CD4-positive, alpha-beta T cell treated with Interleukin-12 subunit alpha and Interleukin-12 subunit beta, for 1 hour (primary cell): ENCODE data around the gene COL5A3.
"Not testable (repeated sequence)": the region's sequence is repeated elsewhere in the genome, so short reads cannot be mapped to it uniquely, and the experiment has no call there.

Source experiments
- DNase-seq: peaks from one replicate; pipeline ENCODE4 v3.0.0-alpha.2; 2020

Gene COL5A3

DNA sequence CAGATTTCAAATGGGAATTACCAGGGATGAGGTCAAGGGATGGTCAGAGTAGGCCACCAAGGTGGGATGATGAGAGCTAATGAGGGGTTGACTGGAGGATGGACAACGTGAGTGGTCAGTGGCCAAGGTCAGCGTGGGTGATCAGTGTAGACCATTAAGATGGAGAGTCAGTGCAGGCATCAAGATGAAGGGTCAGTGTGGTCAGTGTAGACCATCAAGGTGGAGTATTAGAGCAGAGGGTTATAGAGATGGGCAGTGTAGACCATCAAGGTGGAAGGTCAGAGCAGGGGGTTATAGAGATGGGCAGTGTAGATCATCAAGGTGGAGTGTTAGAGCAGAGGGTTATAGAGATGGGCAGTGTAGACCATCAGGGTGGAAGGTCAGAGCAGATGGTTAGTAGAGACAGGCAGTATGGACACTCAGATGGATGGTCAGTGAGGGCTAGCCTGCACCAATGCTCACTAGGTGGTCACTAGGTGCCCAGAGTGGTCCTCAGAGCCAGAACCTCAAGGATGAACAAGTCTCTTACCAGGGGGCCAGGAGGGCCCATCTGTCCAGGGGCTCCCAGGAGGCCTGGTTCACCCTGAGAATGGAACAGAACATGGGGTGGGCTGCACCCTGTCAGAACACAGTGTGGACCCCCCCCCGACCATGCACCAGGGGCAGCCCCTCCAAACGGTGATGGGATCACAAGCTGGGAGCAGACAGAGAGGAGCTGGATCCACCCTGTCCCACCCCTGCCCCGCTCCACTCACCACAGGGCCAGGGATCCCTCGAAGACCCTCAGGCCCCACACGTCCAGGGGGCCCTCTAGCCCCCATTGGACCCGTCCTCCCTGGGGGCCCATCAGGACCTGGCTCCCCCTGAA lies 41.2 kb downstream of the COL5A3 start:
- no peak for DNase-seq

DNA sequence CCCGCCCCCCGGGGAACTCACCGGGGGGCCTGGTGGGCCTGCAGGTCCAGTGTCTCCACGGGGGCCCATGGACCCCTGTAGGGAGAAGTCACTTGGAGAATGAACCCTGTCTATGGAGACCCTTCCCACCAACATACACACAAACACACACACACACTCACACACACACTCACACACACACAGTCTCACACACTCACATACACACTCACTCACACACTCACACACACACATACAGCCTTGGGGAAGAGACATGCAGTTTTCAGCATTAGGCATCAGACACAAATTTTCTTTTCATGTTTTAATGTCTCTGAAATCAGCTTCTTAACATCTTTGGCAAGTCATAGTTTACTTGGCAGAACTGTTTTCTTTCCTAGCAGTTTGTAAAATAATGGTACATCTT lies 43.0 kb downstream of the COL5A3 start:
- no peak for DNase-seq

DNA sequence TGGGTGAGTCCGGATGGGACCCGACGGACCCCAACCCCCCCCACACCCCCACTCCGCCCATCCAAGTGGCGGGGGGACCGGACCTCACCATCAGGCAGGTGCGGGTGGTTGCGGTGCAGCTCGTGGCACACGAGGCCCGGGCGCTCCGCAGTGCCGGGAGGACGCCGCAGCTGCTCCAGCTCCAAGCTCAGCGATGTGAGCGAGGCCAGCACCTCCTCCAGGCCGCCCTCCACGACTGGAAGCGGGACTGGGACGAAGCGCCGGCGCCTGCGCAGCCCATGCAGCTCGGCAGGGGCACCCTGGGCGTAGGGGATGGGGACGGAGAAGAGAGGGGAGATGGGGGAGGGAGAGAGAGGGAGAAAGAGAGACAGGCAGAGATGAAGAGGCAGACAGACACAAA lies 43.9 kb downstream of the COL5A3 start:
- DNase-seq, result no peak

GRCh38 chr19:9966024-9966423 lies 44.3 kb downstream of the COL5A3 start:
- no peak for DNase-seq

GRCh38 chr19:9962623-9963290 lies 47.5 kb downstream of the COL5A3 start:
- no peak for DNase-seq

DNA sequence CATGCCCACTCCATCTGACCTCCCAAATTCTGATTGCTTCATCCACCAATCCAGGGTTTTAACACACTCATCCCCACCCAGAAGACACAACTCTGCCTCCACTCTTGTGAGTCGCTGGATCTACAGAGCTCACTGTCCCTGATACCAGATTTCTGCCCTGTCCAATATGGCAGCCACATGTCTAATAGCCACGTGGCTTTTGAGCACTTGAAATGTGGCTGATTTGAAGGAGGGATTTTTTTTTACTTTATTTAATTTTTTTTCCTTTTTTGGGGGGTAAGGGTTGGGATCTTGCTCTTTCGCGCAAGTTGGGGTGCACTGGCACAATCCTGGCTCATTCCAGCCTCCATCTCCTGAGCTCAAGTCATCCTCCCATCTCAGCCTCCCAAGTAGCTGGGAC lies 49.2 kb downstream of the COL5A3 start:
- DNase-seq, result no peak

GRCh38 chr19:9958379-9958821 lies 51.9 kb downstream of the COL5A3 start:
- no peak for DNase-seq

GRCh38 chr19:9956956-9957355 lies 53.3 kb downstream of the COL5A3 start:
- DNase-seq, result no peak

DNA sequence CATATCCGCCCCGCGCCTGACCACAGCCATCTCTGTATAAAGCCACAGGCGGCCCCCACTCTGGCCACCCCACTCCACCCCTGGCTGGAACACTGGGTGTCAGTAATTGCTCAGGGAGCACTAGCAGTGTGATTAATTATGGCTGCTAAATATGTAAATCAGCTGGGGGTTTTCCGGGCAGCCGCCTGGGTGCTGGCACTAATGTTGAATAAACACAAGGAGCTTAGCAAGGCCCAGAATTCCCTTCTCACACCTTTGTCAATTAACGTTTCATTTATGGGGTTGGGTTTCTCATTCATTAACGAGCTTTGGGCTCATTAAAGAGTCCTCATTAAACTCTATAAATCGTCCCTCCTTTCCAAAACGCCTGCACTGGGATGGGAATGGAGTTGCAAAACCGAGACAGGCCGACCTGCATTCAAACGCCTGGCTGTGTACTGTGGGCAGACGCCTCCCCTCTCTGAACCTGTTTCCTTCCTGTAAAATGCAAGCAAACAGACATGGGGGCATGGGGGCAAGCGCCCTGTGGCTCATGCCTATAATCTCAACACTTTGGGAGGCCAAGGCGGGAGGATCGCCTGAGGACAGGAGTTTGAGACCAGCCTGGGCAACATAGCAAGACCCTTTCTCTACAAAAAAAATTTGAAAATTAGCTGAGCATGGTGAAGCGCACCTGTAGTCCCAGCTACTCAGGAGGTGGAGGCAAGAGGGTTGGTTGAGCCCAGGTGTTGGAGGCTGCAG lies 56.3 kb downstream of the COL5A3 start:
- no peak for DNase-seq

GRCh38 chr19:9952276-9952675 lies 58.0 kb downstream of the COL5A3 start:
- no peak for DNase-seq

GRCh38 chr19:9947441-9947840 lies 62.9 kb downstream of the COL5A3 start:
- DNase-seq, result no peak

DNA sequence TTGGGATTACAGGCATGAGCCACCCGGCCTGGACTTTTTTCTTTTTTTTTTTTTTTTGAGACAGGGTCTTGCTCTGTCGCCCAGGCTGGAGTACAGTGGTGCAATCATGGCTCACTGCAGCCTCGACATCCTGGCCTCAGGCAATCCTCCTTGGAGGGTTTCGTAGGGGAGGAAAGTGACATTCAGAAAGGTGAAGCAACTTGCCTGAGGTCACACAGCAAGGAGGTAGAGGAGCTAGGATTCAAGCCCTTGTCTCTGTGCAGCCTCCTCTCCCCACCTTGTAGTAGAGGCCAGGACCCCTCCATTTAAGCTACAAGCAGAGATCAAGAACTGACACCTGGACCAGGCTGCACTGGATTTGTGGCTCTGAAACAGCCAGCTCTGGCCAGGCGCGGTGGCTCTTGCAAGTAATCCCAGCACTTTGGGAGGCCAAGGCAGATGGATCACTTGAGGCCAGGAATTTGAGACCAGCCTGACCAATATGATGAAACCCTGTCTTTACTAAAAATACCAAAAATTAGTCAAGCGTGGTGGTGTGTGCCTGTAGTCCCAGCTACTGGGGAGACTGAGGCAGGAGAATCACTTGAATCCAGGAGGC lies 63.7 kb downstream of the COL5A3 start:
- DNase-seq, result not testable (repeated sequence)

- DNase-seq, result no peak
Measured at GRCh38 chr19:9945319-9945966, 64.9 kb downstream of the COL5A3 start.

- DNase-seq, result no peak
Measured at GRCh38 chr19:9943744-9944143, 66.6 kb downstream of the COL5A3 start.

DNA sequence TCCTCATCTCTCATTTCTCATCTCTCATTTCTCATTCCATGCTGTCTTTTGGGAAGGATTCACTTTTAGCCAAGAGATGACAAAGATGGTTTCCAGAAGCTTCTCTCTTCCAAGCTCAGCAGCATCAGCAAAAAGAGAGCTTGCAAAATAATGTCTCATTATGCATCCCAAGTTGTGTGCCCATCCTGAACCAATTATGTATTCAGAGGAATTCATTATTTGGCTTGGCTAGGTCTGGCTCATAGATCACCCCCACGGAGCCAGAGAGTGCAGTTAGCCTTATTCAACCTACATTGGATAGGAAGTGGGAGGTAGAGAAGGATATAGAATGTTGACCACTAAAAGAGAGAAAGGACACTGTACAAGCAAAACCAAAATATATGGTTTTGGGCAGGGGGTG lies 68.6 kb downstream of the COL5A3 start:
- DNase-seq, result no peak

DNA sequence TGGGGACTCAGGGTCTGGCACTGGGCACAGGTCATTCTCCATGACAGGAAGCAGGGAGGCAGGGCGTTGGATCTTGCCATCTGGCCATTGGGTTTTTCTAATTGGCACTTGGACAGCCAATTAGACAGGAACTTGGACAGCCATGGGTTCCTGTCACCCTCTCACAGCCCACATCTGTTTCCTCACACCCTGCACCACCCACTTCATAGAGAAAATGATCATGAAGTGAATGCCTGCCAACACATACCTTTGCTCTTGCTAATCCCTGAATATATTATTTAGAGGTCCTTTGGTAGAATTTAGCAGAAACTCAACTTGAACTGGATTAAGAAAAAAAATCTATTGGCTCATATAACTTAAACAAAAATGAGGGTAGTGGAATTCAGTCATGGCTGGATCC lies 69.1 kb downstream of the COL5A3 start:
- DNase-seq, result no peak

- DNase-seq, result no peak
Measured at GRCh38 chr19:9940778-9941177, 69.5 kb downstream of the COL5A3 start.

- no peak for DNase-seq
Measured at GRCh38 chr19:9939301-9939913, 70.9 kb downstream of the COL5A3 start.

DNA sequence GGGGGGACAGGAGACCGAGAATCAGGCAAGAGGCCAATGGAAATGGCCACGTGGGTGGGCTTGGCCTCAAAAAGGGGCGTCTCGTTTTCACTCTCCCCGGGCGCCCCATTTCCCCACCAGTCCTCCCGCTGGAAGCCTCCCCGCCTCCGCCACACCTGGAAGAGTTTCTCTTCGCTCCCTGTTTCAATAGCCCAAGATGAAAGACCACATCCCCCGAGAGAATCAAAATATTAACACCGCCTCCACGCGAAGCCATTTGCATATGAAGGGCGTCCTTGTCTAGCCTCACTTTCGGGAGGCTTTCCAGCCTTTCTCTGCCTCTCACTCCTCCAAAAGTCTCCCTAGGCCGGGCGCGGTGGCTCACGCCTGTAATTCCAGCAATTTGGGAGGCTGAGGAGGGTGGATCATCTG lies 73.3 kb downstream of the COL5A3 start:
- no peak for DNase-seq

DNA sequence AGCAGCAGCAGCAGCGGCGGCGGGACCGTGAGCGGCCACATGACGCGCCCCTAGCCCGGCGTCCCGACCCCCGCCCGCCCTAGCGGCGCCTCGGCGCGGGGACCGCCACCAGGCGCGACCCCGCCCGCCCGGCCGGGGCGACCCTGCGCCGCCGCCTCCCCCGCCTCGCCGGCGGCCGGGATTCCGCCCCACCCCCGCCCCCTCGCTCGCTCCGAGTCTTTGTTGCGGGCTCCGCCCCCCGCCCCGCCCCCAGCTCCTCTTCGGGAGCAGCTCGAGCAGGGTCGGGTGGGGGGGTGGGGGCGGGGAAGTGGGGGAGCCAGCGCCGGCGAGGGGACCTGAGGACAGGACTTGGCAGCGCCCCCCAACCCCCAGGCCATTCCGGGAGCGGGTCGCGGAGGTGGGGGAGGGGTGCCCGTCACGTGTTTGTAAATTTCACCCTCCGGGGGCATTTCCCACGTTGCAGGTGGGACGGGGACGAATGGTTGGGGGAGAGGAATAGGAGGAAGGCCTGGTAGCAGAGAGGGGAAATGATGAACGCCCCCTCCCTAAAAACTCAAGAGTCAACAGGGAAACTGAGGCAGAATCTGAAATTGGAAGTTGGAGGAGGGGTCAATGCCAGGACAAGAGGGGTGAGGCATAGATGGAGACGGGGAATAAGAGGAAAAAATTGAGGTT lies 73.8 kb downstream of the COL5A3 start, which contains the start of gene OLFM2:
OLFM2 (minus strand) TSS at position 190 of the 675 bp plus-strand sequence; CDS start at position 41, 149 bp downstream.
- DNase-seq, result no peak
